Esophagus squamous epithelium (tissue), 4 donors: ENCODE measurements around the gene RUVBL2.

Source experiments
- CTCF ChIP-seq, 6 experiments: fragments of 450-650 bp in 4 of 6; fragments of 200-600 bp in 2 of 6; sonication (generic) in 2 of 6; IDR thresholded peaks; one replicate each; pipeline ENCODE4 v1.5.1; 2016 to 2019; ENCODE audit warnings: antibody characterized with exemption in 6 of 6, mild to moderate bottlenecking in 4 of 6, moderate library complexity in 4 of 6
- POLR2A ChIP-seq, 4 donors: fragments of 450-650 bp; IDR thresholded peaks; one replicate each; pipeline ENCODE4 v1.6.1; 2017; ENCODE audit warnings: antibody characterized with exemption in 4 of 4, mild to moderate bottlenecking in 4 of 4, moderate library complexity in 3 of 4

DNA sequence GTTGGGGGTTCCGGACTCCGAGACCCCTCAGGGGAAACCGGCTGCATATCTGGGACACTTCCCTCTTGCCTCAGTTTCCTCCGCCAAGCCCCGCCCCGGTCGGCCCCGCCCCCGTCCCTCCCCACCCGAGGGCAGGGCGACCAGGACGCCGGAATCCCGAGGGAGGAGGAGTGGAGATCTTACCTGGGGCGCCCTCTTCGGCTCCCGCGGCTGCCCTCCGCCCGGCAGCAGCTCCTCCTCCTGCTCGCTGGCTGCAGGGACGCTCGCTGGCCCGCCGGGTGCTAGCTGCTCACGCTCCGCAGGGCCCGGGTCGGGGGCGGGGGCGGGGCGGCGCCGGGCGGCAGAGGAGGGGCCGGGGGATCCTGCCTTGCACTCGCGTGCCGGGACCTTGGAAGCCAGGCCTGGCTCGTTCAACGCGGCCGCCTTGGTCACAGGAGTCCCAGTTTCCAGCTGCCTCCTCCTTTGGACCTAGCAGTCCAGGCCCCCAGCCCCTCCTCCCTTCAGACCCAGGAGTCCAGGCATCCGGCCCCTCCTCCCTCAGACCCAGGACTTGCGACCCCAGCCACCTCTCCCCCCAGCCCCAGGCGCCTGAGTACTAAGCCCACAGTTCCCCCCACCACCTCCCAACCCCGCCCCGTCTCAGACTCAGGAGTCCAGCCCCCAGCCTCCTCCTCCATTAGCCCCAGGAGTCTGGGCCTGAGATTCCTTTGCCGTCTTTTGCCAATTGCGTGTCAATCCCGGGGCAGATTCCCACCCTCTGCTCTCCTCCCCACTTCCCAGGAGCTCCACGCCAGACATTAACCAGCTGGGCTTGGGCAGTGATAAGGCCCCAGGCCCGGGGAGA lies 71.3 kb downstream of the RUVBL2 start, which contains the start of gene NTF4:
- no peak for TF ChIP-seq CTCF (IDR thresholded peaks at IDR 0.05)
- TF ChIP-seq POLR2A (IDR thresholded peaks at IDR 0.05): no peak
